Esophagus squamous epithelium (tissue), 4 donors: ENCODE results near the gene SHLD1.

Experiments
- CTCF ChIP-seq, 6 experiments: fragments of 450-650 bp in 4 of 6; fragments of 200-600 bp in 2 of 6; sonication (generic) in 2 of 6; IDR thresholded peaks; one replicate each; pipeline ENCODE4 v1.5.1; 2016 to 2019; ENCODE audit warnings: antibody characterized with exemption in 6 of 6, mild to moderate bottlenecking in 4 of 6, moderate library complexity in 4 of 6
- POLR2A ChIP-seq, 4 donors: fragments of 450-650 bp; IDR thresholded peaks; one replicate each; pipeline ENCODE4 v1.6.1; 2017; ENCODE audit warnings: antibody characterized with exemption in 4 of 4, mild to moderate bottlenecking in 4 of 4, moderate library complexity in 3 of 4

DNA sequence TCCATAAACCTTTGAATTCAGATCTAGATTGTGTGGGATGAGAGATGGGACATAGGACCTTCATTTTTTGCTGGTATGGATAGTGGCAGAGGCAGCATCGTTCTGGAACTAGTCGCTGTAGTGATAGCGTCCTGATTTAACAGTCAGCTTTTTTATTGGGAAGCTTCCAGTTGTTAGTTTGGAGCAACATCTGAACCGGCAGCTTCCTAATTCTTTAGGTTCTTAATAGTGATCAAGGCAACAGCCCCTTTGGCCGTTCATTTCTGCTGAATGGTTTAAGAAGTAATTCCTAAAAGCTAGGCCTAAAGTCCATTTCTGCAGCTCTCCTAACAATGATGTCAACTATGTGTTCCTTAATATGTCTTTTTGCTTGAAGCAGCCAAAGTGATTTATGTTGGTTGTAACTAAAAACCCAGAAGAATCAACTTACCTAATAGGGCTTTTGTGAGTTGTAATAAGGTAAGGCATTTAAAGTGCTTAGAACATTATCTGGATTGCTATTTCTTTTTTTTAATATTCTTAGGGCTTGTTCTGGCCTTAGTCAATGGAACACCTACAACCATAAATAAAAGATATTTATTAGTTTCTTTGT, 90.3 kb downstream of the SHLD1 start:
- TF ChIP-seq CTCF (IDR thresholded peaks at IDR 0.05) = no peak
- TF ChIP-seq POLR2A (IDR thresholded peaks at IDR 0.05) = no peak
